ENCODE data around the gene ARNT2.

The ARNT2 gene

DNA sequence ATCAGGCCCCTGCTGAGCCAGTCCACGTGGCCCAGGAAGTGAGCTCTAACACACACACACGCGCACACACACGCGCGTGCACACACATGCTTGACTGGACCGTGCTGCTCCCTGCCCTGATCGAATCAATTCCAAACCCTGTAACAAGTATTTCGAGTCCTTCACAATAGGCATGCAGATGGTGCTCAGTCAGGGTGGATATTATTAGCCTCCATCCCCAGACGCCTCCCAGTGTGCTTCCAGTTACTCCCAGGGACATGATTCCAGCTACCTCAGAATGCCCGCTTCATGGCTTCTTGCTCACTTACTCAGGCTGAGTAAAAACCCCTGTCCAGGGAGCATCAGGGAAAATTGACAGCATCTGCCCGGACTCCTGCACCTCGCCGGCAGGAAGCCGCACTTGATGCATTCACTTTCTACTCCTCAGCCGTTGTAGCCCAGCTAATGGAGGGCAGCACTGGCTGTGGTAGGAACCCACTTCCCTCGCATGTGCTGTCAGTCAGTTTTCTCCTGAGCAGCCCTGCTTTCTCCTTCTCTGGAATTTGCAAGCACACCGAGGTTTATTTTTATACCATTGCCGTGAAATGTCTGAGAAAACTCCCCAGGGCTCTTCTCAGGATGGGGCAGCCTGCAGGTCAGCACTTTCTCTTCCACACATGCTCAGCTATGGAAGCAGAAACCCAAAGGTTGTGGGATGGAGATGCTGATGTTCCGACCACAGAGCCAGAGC, 164.9 kb downstream of the ARNT2 start:
- no peak for DNase-seq
- TF ChIP-seq, protein P1, sequence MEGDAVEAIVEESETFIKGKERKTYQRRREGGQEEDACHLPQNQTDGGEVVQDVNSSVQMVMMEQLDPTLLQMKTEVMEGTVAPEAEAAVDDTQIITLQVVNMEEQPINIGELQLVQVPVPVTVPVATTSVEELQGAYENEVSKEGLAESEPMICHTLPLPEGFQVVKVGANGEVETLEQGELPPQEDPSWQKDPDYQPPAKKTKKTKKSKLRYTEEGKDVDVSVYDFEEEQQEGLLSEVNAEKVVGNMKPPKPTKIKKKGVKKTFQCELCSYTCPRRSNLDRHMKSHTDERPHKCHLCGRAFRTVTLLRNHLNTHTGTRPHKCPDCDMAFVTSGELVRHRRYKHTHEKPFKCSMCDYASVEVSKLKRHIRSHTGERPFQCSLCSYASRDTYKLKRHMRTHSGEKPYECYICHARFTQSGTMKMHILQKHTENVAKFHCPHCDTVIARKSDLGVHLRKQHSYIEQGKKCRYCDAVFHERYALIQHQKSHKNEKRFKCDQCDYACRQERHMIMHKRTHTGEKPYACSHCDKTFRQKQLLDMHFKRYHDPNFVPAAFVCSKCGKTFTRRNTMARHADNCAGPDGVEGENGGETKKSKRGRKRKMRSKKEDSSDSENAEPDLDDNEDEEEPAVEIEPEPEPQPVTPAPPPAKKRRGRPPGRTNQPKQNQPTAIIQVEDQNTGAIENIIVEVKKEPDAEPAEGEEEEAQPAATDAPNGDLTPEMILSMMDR (IDR thresholded peaks at IDR 0.05), result no peak
- peak overlapping the region; percentile 20 for H3K27ac Mint-ChIP-seq
- H3K36me3 Mint-ChIP-seq (ENCODE audit: low read depth), result peaks cover 13% of the 10 kb centered on the region
- peaks cover 5% of the 10 kb centered on the region for H3K27me3 Mint-ChIP-seq (ENCODE audit: low read depth, poor library complexity)
- H3K9me3 Mint-ChIP-seq, result no peaks in the 10 kb centered on the region
- no peak overlapping the region for H3K4me3 Mint-ChIP-seq
- H3K4me1 Mint-ChIP-seq, result peaks cover 15% of the 10 kb centered on the region

DNA sequence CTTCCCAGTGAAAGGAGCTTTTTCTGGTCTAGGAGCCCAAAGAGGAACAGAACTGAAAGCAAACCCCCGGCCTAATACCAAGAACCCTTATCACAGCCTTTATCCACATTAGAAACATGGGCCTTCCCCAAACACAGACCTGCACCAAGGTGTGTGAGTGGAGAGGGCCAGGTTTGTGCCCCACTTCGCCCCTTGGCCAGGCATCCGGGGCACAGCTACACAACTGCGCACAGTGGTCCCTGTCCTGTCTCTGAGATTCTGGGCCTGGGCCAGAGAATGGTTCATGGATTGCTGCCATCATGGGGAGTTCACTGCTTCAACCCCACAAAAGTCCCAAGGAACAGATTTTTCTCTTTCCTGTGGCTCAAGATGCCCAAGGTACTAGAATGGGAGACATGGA, 165.5 kb downstream of the ARNT2 start:
- no peak overlapping the region for H3K4me3 Mint-ChIP-seq
- H3K4me1 Mint-ChIP-seq, result peaks cover 15% of the 10 kb centered on the region
- DNase-seq, result no peak
- H3K9me3 Mint-ChIP-seq, result no peaks in the 10 kb centered on the region
- peaks cover 16% of the 10 kb centered on the region for H3K36me3 Mint-ChIP-seq (ENCODE audit: low read depth)
- no peak overlapping the region for H3K27ac Mint-ChIP-seq
- H3K27me3 Mint-ChIP-seq (ENCODE audit: low read depth, poor library complexity), result peaks cover 5% of the 10 kb centered on the region
- TF ChIP-seq, protein P1 (IDR thresholded peaks at IDR 0.05), result no peak

- Mint-ChIP-seq H3K4me3 (no peak overlapping the region), H3K27ac (no peak overlapping the region)
- TF ChIP-seq, protein P1 (IDR thresholded peaks at IDR 0.05), result no peak
These were observed 166.4 kb downstream of the ARNT2 start for GRCh38 chr15:80570553-80570952.

GRCh38 chr15:80572337-80572736, 168.2 kb downstream of the ARNT2 start:
- no peak overlapping the region for H3K4me3 Mint-ChIP-seq
- no peak for DNase-seq
- TF ChIP-seq, protein P1 (IDR thresholded peaks at IDR 0.05), result no peak
- peaks cover 22% of the 10 kb centered on the region for H3K36me3 Mint-ChIP-seq (ENCODE audit: low read depth)
- peaks cover 15% of the 10 kb centered on the region for H3K4me1 Mint-ChIP-seq
- H3K9me3 Mint-ChIP-seq, result no peaks in the 10 kb centered on the region
- H3K27ac Mint-ChIP-seq, result no peak overlapping the region
- H3K27me3 Mint-ChIP-seq (ENCODE audit: low read depth, poor library complexity), result peaks cover 3% of the 10 kb centered on the region

More at GRCh38 chr15:80570553-80570952, 166.4 kb downstream of the ARNT2 start:
- Mint-ChIP-seq H3K4me1 (peaks cover 15% of the 10 kb centered on the region), H3K27me3 (ENCODE audit: low read depth, poor library complexity) (peaks cover 5% of the 10 kb centered on the region), H3K36me3 (ENCODE audit: low read depth) (peaks cover 25% of the 10 kb centered on the region), H3K9me3 (no peaks in the 10 kb centered on the region)
- DNase-seq, result no peak

- Mint-ChIP-seq H3K9me3 (no peaks in the 10 kb centered on the region), H3K4me1 (peaks cover 4% of the 10 kb centered on the region), H3K36me3 (ENCODE audit: low read depth) (peaks cover 22% of the 10 kb centered on the region), H3K4me3 (no peak overlapping the region), H3K27ac (no peak overlapping the region), H3K27me3 (ENCODE audit: low read depth, poor library complexity) (no peaks in the 10 kb centered on the region)
- TF ChIP-seq, protein P1 (IDR thresholded peaks at IDR 0.05), result no peak
- no peak for DNase-seq
These were observed 169.4 kb downstream of the ARNT2 start for GRCh38 chr15:80573606-80574005.

DNA sequence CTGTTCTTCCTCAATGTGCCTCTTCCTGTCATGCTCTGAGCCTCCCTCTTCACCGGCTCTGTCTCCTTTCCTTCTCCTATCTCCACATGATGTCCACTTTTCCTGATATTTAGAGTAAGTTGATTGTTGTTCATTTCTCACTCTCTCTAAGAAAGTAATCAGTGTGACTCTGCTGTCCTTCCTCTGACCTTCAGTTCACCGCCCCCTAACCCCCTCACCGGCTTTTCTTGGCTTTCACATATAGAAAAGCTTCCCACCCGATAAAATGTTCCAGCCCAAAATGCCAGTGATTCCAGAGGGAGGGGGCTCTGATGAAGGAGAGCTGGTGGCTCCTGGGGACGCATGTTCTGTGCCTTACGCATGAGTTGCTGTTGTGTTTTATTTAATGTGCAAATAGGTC, 170.4 kb downstream of the ARNT2 start:
- DNase-seq, result no peak
- Mint-ChIP-seq H3K36me3 (ENCODE audit: low read depth) (peaks cover 22% of the 10 kb centered on the region), H3K27me3 (ENCODE audit: low read depth, poor library complexity) (no peaks in the 10 kb centered on the region), H3K9me3 (no peaks in the 10 kb centered on the region), H3K4me3 (no peak overlapping the region), H3K4me1 (peaks cover 5% of the 10 kb centered on the region), H3K27ac (no peak overlapping the region)
- TF ChIP-seq, protein P1 (IDR thresholded peaks at IDR 0.05), result no peak

All from nephron progenitor cell (in vitro differentiated cells).